Endothelial cell (in vitro differentiated cells): ENCODE measurements around the gene LIPE. TPM values are rescaled to one million over a fixed set of nuclear protein-coding genes. Genes with fewer than 3 reads are reported as not detected.

Experiments
- DNase-seq: peaks from one replicate; pipeline ENCODE4 v3.0.0; 2021; ENCODE audit warnings: low spot score
- H3K27ac Mint-ChIP-seq: one replicate; pipeline ENCODE4 v1.8.0; 2021; ENCODE audit warnings: mixed read lengths, inconsistent platforms; ENCODE audit not compliant: unreplicated experiment
- H3K27me3 Mint-ChIP-seq: one replicate; pipeline ENCODE4 v1.8.0; 2021; ENCODE audit warnings: mild to moderate bottlenecking, moderate library complexity, mixed read lengths, inconsistent platforms; ENCODE audit not compliant: unreplicated experiment
- H3K36me3 Mint-ChIP-seq: one replicate; pipeline ENCODE4 v1.8.0; 2021; ENCODE audit warnings: mild to moderate bottlenecking, low read depth, mixed read lengths, inconsistent platforms; ENCODE audit not compliant: unreplicated experiment
- H3K4me1 Mint-ChIP-seq: one replicate; pipeline ENCODE4 v1.8.0; 2021; ENCODE audit warnings: mild to moderate bottlenecking, mixed read lengths, inconsistent platforms; ENCODE audit not compliant: unreplicated experiment
- H3K4me3 Mint-ChIP-seq: one replicate; pipeline ENCODE4 v1.8.0; 2021; ENCODE audit warnings: mild to moderate bottlenecking, mixed read lengths, inconsistent platforms; ENCODE audit not compliant: unreplicated experiment
- H3K9me3 Mint-ChIP-seq: one replicate; pipeline ENCODE4 v1.8.0; 2021; ENCODE audit warnings: mixed read lengths, inconsistent platforms; ENCODE audit not compliant: unreplicated experiment
- total RNA-seq: library from RNA; stranded (reverse); fragmentation: NEBNext Ultra II Directional; extraction: Animal tissue kit (Norgen Biotek cat#: 25700); gene quantifications from one replicate; pipeline ENCODE4 v1.2.1, GENCODE V29; 2021; ENCODE audit not compliant: unreplicated experiment
- TF ChIP-seq, protein P1 (sequence below): fragments of 200-600 bp; sonication (generic); IDR thresholded peaks from one replicate; pipeline ENCODE4 v1.5.0; 2021; ENCODE audit warnings: antibody characterized with exemption; ENCODE audit not compliant: unreplicated experiment

Gene LIPE
- total RNA-seq, 1 donor from 2014 or later = 5.5 TPM

DNA sequence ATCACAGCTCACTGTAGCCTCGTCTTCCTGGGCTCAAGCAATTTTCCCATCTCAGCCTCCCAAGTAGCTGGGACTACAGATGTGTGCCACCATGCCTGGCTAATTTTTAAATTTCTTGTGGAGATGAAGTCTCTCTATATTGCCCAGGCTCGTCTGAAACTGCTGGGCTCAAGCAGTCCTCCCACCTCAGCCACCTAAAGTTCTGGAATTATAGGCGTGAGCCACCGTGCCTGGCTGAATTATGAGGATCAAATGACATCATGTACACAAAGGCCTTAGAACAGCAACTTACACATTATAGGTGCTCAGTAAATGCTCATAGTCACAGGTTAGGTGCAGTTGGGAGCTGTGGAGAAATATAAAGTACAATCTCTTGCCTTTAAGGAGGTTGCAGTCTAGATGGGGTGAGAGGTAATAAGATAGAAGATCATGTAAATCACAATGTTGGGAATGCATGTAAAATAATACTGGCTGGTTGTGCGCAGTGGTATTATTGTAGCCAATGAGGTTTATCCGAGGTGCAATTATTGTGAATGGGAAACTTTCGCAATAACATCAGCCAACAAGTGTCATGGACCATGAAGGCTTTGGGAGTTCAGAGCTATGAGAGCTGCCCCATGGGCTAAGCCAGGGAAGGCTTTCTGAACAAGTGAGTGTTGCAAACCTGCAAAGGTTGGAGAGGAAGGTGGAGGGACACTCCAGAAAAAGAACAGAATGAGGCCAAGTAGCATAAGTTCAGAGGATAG, 45.4 kb upstream of the LIPE start:
- H3K27me3 Mint-ChIP-seq = peaks cover 3% of the 10 kb centered on the region
- TF ChIP-seq, protein P1, sequence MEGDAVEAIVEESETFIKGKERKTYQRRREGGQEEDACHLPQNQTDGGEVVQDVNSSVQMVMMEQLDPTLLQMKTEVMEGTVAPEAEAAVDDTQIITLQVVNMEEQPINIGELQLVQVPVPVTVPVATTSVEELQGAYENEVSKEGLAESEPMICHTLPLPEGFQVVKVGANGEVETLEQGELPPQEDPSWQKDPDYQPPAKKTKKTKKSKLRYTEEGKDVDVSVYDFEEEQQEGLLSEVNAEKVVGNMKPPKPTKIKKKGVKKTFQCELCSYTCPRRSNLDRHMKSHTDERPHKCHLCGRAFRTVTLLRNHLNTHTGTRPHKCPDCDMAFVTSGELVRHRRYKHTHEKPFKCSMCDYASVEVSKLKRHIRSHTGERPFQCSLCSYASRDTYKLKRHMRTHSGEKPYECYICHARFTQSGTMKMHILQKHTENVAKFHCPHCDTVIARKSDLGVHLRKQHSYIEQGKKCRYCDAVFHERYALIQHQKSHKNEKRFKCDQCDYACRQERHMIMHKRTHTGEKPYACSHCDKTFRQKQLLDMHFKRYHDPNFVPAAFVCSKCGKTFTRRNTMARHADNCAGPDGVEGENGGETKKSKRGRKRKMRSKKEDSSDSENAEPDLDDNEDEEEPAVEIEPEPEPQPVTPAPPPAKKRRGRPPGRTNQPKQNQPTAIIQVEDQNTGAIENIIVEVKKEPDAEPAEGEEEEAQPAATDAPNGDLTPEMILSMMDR = no peak
- no peak overlapping the region for H3K27ac Mint-ChIP-seq
- H3K36me3 Mint-ChIP-seq = no peaks in the 10 kb centered on the region
- H3K4me3 Mint-ChIP-seq = no peak overlapping the region
- no peaks in the 10 kb centered on the region for H3K9me3 Mint-ChIP-seq
- no peak for DNase-seq
- no peaks in the 10 kb centered on the region for H3K4me1 Mint-ChIP-seq

DNA sequence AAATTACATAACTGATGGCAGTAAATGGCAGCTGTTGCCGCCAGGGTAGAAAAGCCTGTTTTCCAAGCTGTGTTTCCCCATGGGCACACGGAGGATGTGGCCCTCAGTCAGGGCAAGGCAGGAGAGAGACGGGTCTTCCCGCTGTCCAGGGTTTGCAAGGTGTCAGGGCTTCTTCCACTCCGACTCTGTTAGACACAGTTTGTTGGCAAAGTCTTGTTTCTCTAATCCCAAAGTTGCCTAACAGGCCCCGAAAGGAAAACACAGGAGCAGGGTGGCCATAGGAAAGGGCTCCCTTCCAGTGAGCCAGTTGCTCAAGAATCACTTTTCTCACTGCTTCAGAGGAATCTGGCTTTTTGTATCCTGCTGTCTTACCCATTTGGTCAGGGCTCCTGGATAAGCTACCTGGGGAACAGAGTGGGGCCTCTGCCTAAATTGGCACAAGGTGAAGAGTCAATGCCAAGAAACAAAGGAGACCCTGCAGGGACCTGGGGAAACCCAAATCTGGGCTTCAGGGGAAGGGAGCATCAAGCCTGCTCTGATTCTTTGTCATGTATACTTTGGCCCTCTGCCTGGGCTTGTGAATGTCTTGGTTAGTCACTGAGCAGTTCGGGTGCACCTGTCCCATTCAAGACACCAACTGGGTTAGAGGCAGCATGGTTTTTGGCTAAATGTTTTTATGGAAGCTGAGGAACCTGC, 44.5 kb upstream of the LIPE start:
- no peak overlapping the region for H3K27ac Mint-ChIP-seq
- DNase-seq = no peak
- H3K9me3 Mint-ChIP-seq = no peaks in the 10 kb centered on the region
- H3K36me3 Mint-ChIP-seq = no peaks in the 10 kb centered on the region
- no peak overlapping the region for H3K4me3 Mint-ChIP-seq
- TF ChIP-seq, protein P1 = no peak
- peaks cover 5% of the 10 kb centered on the region for H3K27me3 Mint-ChIP-seq
- H3K4me1 Mint-ChIP-seq = peaks cover 6% of the 10 kb centered on the region

DNA sequence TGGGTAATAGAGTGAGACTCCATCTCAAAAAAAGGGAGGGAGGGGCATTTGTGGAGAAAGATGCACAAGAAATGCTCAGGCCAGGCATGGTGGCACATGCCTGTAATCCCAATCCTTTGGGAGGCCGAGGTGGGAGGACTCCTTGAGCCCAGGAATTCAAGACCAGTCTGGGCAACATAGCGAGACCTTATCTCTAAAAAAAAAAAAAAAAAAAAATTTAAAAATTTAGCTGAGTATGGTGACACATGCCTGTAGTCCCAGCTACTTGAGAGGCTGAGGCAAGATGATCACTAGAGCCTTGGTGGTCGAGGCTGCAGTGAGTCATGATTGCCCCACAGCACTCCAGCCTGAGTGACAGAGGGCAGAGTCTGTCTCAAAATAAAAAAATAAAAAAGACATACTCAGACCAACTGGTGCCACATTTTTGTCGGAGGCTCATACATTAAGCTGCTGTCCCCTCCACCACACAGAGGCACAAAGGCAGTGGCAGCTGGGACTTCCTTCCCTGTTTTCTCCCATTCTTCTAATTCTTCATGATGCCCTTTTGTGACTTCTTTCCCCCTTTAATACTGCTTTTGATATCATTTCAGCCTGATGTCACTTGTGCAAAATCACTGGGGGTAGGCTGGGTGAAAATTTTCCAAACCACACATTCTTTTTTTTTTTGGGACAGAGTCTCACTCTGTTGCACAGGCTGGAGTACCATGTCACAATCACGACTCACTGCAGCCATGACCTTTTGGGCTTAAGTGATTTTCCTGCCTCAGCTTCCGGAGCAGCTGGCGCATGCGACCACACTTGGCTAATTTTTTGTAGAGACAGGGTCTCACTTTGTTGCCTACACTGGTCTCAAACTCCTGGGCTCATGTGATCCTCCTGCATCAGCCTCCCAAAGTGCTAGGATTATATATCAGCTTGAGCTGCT, 42.4 kb upstream of the LIPE start:
- no peak for DNase-seq
- Mint-ChIP-seq H3K4me3 (no peak overlapping the region), H3K9me3 (no peaks in the 10 kb centered on the region), H3K27me3 (peaks cover 3% of the 10 kb centered on the region), H3K27ac (no peak overlapping the region), H3K36me3 (no peaks in the 10 kb centered on the region), H3K4me1 (peaks cover 16% of the 10 kb centered on the region)
- TF ChIP-seq, protein P1 = no peak

DNA sequence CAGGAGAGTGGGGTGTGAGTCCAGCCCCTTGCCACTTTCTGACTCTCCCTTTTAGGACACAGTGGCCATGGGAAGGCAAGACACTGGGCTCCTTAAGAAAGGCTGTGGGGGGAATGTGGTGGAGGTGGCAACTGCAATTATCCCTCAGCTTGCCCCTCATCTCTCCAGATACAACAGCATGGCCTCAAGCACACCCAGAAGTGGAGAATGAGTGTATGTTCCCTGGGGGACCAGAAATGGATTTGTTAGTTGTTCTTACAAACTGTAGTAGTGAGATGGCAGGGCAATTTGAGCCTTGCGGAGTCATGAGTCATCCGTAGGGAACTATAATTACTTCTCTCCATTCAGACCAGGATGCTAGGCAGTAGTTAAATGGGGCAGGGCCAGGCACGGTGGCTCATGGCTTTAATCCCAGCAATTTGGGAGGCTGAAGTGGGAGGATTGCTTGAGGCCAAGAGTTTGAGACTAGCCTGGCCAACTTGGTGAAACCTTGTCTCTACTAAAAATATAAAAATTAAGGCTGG, 41.1 kb upstream of the LIPE start:
- TF ChIP-seq, protein P1 = no peak
- peaks cover 3% of the 10 kb centered on the region for H3K27me3 Mint-ChIP-seq
- H3K4me1 Mint-ChIP-seq = peaks cover 16% of the 10 kb centered on the region
- no peak overlapping the region for H3K4me3 Mint-ChIP-seq
- no peaks in the 10 kb centered on the region for H3K36me3 Mint-ChIP-seq
- no peaks in the 10 kb centered on the region for H3K9me3 Mint-ChIP-seq
- H3K27ac Mint-ChIP-seq = no peak overlapping the region
- no peak for DNase-seq
